NCI-H1436 treated with DMSO at 0.1 percent for 48 hours (cell line): ENCODE measurements around the gene MYOG.

Source experiments
- DNase-seq: peaks from one replicate; lab custom pipeline; 2025; lab: John Stamatoyannopoulos, UW

Gene MYOG

GRCh38 chr1:203072002-203072602 is 13.7 kb downstream of the MYOG start:
- DNase-seq: no peak

GRCh38 chr1:203069030-203069747 is 16.6 kb downstream of the MYOG start:
- DNase-seq: no peak

- no peak for DNase-seq
These were observed 18.8 kb downstream of the MYOG start for GRCh38 chr1:203066965-203067364.

GRCh38 chr1:203065986-203066385 is 19.8 kb downstream of the MYOG start:
- no peak for DNase-seq

- DNase-seq: no peak
These were observed 20.6 kb downstream of the MYOG start for GRCh38 chr1:203065191-203065590.

- DNase-seq: no peak
These were observed 22.5 kb downstream of the MYOG start for GRCh38 chr1:203063287-203063686.

- DNase-seq: no peak
These were observed 25.7 kb downstream of the MYOG start for GRCh38 chr1:203060115-203060514.

- no peak for DNase-seq
These were observed 26.3 kb downstream of the MYOG start for GRCh38 chr1:203059485-203059884.

- no peak for DNase-seq
These were observed 27.2 kb downstream of the MYOG start for GRCh38 chr1:203058676-203058935.

- DNase-seq: no peak
These were observed 27.7 kb downstream of the MYOG start for GRCh38 chr1:203057911-203058675.

- no peak for DNase-seq
These were observed 29.3 kb downstream of the MYOG start for GRCh38 chr1:203056516-203056915.

GRCh38 chr1:203056012-203056411 is 29.8 kb downstream of the MYOG start:
- DNase-seq: no peak

GRCh38 chr1:203055161-203055799 is 30.5 kb downstream of the MYOG start:
- no peak for DNase-seq

- DNase-seq: no peak
These were observed 31.2 kb downstream of the MYOG start for GRCh38 chr1:203054642-203055041.

- no peak for DNase-seq
These were observed 31.6 kb downstream of the MYOG start for GRCh38 chr1:203054184-203054583.

GRCh38 chr1:203052601-203053000 is 33.2 kb downstream of the MYOG start:
- no peak for DNase-seq

GRCh38 chr1:203051841-203052324 is 33.9 kb downstream of the MYOG start:
- no peak for DNase-seq

- no peak for DNase-seq
These were observed 35.0 kb downstream of the MYOG start for GRCh38 chr1:203050826-203051225.

GRCh38 chr1:203049576-203050180 is 36.1 kb downstream of the MYOG start:
- no peak for DNase-seq

GRCh38 chr1:203049077-203049476 is 36.7 kb downstream of the MYOG start:
- no peak for DNase-seq

GRCh38 chr1:203048555-203049051 is 37.2 kb downstream of the MYOG start:
- no peak for DNase-seq

- no peak for DNase-seq
These were observed 37.7 kb downstream of the MYOG start for GRCh38 chr1:203048086-203048485.
